HG03432 (cell line): ENCODE data around the gene PSMB7.

Experiments used
- ATAC-seq: cut with Tn5 transposase; IDR thresholded peaks from one replicate; pipeline ENCODE4 v1.9.1; 2021; ENCODE audit warnings: mild to moderate bottlenecking, moderate library complexity; ENCODE audit not compliant: unreplicated experiment

Gene PSMB7

GRCh38 chr9:124411514-124412227, 3.6 kb downstream of the PSMB7 start:
- ATAC-seq, result no peak

- no peak for ATAC-seq
These were observed 4.8 kb downstream of the PSMB7 start for GRCh38 chr9:124410321-124410913.

- no peak for ATAC-seq
These were observed 5.8 kb downstream of the PSMB7 start for GRCh38 chr9:124409410-124409809.

- ATAC-seq, result no peak
These were observed 12.0 kb downstream of the PSMB7 start for GRCh38 chr9:124403246-124403645.

GRCh38 chr9:124399968-124400940, 15.0 kb downstream of the PSMB7 start:
- no peak for ATAC-seq

GRCh38 chr9:124399323-124399967, 15.8 kb downstream of the PSMB7 start:
- no peak for ATAC-seq

GRCh38 chr9:124398191-124398935, 16.9 kb downstream of the PSMB7 start:
- ATAC-seq, result no peak

- no peak for ATAC-seq
These were observed 19.4 kb downstream of the PSMB7 start for GRCh38 chr9:124395826-124396225.

- ATAC-seq, result no peak
These were observed 20.6 kb downstream of the PSMB7 start for GRCh38 chr9:124394596-124394995.

- no peak for ATAC-seq
These were observed 21.1 kb downstream of the PSMB7 start for GRCh38 chr9:124394167-124394566.

- ATAC-seq, result no peak
These were observed 22.3 kb downstream of the PSMB7 start for GRCh38 chr9:124392871-124393460.

GRCh38 chr9:124392254-124392870, 22.9 kb downstream of the PSMB7 start:
- ATAC-seq, result no peak

- ATAC-seq, result no peak
These were observed 24.2 kb downstream of the PSMB7 start for GRCh38 chr9:124390794-124391658.

GRCh38 chr9:124389146-124389939, 25.9 kb downstream of the PSMB7 start:
- ATAC-seq, result no peak

- no peak for ATAC-seq
These were observed 26.8 kb downstream of the PSMB7 start for GRCh38 chr9:124388275-124389048.

- ATAC-seq, result no peak
These were observed 29.0 kb downstream of the PSMB7 start for GRCh38 chr9:124386201-124386600.

- no peak for ATAC-seq
These were observed 29.6 kb downstream of the PSMB7 start for GRCh38 chr9:124385623-124386022.
